HEK293T (cell line): Measurements from ENCODE around the gene IKBKE.

Experiments
- CTBP1 ChIP-seq: fragments of 450-650 bp; IDR thresholded peaks from 2 replicates; pipeline ENCODE4 v1.6.1; 2016; ENCODE audit warnings: borderline replicate concordance
- FOXK2 ChIP-seq: fragments of 450-650 bp; IDR thresholded peaks from 2 replicates; pipeline ENCODE4 v1.6.1; 2016; ENCODE audit warnings: mild to moderate bottlenecking
- FOXM1 ChIP-seq: fragments of 450-650 bp; IDR thresholded peaks from 2 replicates; pipeline ENCODE4 v1.6.1; 2017; ENCODE audit warnings: mild to moderate bottlenecking, borderline replicate concordance
- SUZ12 ChIP-seq: fragments of 450-650 bp; IDR thresholded peaks from 2 replicates; pipeline ENCODE4 v1.6.1; 2016; ENCODE audit warnings: mild to moderate bottlenecking
- ZNF384 ChIP-seq: fragments of 450-650 bp; IDR thresholded peaks from 2 replicates; pipeline ENCODE4 v1.6.1; 2016

GRCh38 chr1:206482611-206483010, 12.3 kb downstream of the IKBKE start:
- no peak for TF ChIP-seq SUZ12
- no peak for TF ChIP-seq ZNF384
- no peak for TF ChIP-seq CTBP1
- TF ChIP-seq FOXM1, result no peak
- no peak for TF ChIP-seq FOXK2
